H4 (cell line): ENCODE data around the gene CBLC. TPM values are rescaled to one million over a fixed set of nuclear protein-coding genes. Genes with fewer than 3 reads are reported as not detected.

ENCODE experiments used
- DNase-seq: peaks from one replicate; pipeline ENCODE4 v3.0.0-alpha.2; 2015; ENCODE audit warnings: low spot score
- total RNA-seq: library from RNA; depleted of rRNA; stranded (reverse); fragments of >200 nt; shearing (Covaris generic); gene quantifications from 2 replicates; pipeline ENCODE4 v1.2.3, GENCODE V29; 2014

CBLC gene
- total RNA-seq, 1 experiment from 2014 or later = not detected

- DNase-seq = no peak
These were observed 22.1 kb downstream of the CBLC start for GRCh38 chr19:44799627-44800346.

DNA sequence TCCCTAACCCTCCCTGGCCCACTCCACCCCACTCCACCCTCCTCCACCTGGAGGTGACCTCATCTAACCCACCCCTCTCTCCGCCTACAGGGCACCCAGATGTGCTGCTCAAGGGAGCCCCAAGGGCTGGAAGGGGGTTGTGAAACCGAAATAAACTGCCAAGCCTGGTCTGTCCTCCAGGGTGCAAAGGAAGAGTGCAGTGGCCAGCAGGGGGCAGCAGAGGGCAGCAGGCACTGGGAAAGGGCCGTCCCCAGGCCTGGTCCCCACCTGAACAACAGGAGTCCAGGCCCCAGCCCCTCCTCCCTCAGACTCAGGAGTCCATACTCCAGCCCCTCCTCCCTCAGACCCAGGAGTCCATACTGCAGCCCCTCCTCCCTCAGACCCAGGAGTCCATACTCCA lies 22.8 kb downstream of the CBLC start:
- DNase-seq = peak; percentile 55

DNA sequence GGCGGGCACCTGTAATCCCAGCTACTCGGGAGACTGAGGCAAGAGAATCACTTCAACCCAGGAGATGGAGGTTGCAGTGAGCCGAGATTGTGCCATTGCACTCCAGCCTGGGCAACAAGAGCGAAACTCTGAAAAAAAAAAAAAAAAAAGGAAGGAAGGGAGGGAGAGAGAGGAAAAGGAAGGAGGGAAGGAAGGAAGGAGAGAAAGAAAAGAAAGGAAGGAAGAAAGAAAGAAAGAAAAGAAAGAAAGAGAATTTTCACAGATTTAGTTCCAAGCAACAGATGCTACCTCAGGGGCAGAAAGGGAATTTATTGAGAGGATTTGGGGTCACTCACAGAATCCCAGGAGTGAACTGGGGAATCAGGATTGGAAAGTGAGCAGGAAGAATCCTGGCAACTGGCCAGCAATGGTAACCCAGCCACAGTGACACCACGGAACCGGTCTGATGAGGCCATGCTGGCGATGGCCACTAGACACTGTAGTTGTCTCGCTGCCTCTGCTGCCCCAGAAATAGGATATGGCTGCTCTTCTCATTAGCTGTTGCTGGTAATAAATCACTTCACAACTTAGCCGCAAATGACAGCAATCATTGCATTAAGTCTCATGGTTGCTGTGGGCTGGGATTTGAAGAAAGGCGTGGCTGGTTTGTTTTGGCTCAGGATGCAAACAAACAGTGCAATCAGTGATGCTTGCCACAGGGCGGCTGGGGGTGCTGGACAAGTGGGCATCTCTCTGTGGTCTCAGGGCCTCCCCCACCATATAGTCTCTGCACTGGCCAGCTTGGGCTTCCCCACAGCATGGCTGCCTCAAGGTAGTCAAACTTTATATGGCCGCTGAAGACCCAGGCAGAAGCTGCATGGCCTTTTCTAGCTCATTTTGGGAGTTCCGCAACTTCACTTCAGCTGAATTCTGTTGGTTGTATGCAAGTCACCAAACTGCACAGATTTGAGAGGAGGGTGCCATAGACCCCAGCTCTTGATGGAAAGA lies 26.0 kb downstream of the CBLC start:
- no peak for DNase-seq

- DNase-seq = no peak
These were observed 28.6 kb downstream of the CBLC start for GRCh38 chr19:44806291-44806690.

- DNase-seq = no peak
These were observed 29.5 kb downstream of the CBLC start for GRCh38 chr19:44807162-44807561.

- peak; percentile 18 for DNase-seq
These were observed 30.2 kb downstream of the CBLC start for GRCh38 chr19:44807652-44808462.

- DNase-seq = no peak
These were observed 31.0 kb downstream of the CBLC start, which contains the start of gene BCAM for GRCh38 chr19:44808463-44809371. Gene BCAM (plus strand): TSS chr19:44809103. CDS start chr19:44809125, 22 bp downstream.

- no peak for DNase-seq
These were observed 32.0 kb downstream of the CBLC start for GRCh38 chr19:44809577-44810233.

DNA sequence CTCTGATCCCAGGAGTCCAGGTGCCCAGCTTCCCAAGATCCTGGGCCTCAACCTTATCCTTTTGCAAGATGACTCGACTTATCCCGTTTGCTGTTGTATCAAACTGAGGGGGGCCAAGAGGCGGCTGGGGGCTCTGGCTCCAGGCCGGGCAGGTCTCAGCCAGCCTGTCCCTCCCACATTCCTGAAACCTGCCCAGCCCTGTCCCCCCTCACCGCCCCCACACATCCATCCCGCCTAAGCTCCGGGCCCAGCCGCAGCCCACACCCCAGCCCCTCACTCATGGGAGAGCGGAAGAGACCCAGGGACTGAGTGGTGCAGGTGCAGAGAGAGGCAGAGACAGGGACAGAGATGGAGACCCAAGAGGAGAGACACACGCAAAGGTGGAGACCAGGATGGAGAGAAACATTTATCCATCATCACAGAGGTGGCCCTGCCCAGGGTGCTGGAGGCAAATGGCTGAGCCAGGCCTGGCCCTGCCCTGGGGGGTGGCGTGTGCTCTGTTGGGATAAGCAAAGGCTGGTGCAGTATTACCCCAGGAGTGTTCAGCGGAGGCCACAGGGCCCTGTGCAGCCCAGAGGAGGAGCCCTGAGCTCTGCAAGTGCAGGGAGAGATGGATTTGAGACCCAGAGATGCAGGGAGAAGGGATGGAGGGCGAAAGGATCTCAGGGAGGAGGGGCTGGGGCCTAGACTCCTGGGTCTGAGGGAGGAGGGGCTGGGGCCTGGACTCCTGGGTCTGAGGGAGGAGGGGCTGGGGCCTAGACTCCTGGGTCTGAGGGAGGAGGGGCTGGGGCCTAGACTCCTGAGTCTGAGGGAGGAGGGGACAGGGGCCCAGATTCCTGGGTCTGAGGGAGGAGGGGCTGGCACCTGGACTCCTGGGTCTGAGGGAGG lies 32.8 kb downstream of the CBLC start:
- DNase-seq = no peak

- no peak for DNase-seq
These were observed 33.4 kb downstream of the CBLC start for GRCh38 chr19:44811122-44811419.

- DNase-seq = no peak
These were observed 34.5 kb downstream of the CBLC start for GRCh38 chr19:44812142-44812718.

GRCh38 chr19:44813070-44813840 lies 35.6 kb downstream of the CBLC start:
- DNase-seq = no peak

DNA sequence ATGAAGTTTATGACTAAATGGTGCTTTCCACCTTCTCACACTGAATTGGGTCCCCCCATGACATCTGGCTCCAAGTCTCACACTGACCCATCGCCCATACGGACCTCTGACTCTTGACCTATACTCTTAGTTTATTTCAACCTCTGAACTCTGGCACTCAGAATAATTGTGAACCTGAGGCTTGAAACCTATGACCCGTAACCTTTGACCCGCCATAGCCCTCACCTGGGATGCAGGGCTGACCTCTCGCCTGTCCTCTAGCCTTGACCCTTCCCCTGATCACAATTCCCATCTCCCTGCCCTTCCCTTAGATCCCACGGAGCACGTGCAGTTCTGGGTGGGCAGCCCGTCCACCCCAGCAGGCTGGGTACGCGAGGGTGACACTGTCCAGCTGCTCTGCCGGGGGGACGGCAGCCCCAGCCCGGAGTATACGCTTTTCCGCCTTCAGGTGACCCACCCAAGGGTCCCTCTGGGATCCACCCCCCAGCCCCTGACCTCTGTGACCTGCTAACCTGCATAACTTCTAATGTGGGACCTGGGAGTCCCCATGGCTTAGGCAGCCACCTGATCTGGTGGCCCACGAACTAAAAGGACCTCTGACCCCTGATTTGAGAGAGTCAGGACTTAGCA lies 36.3 kb downstream of the CBLC start:
- DNase-seq = no peak

DNA sequence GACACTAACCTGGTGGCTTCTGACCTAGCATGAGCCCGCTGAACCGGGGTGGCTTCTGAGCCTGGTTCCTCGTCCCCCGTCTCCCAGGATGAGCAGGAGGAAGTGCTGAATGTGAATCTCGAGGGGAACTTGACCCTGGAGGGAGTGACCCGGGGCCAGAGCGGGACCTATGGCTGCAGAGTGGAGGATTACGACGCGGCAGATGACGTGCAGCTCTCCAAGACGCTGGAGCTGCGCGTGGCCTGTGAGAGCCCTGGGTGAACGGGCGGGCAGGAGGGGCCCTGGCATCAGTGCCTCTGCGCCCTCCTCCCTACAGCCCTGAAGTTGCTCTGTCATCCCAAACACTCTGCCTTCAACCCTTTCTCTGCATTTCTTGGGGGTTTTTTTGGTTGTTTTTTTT lies 36.8 kb downstream of the CBLC start:
- DNase-seq = no peak

DNA sequence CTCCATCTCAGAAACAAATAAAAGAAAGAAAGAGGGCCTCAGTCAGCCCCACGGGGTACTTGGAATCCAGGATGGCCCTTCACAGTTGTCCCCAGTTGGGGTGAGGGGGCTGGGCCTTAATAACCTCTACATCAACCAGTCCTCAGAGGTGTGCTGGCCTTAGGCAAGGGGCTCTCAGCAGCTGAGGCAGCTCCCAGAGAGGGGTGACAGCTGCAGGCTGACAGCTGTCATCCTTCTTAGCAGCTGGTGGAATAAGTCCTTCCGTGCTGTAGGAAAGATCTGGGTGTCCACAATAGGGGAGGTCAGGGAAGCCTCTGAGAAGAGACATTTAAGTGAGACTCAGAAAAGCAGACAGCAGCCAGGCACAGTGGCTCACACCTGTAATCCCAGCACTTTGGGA lies 38.6 kb downstream of the CBLC start:
- DNase-seq = no peak

- no peak for DNase-seq
These were observed 40.2 kb downstream of the CBLC start for GRCh38 chr19:44817725-44818465.

- DNase-seq = no peak
These were observed 40.9 kb downstream of the CBLC start for GRCh38 chr19:44818466-44819031.
